GM12878 (cell line): ENCODE measurements around the gene HS3ST3B1. TPM values are rescaled to one million over a fixed set of nuclear protein-coding genes. Genes with fewer than 3 reads are reported as not detected.

Source experiments
- ATAC-seq: fragments of 200-7000 bp; cut with Tn5 transposase; 3 replicates; pipeline ENCODE4 v1.9.1; 2020; ENCODE audit warnings: mild to moderate bottlenecking, moderate library complexity
- BruUV-seq: library from RNA; stranded (reverse); fragments of 400-500 nt; replicated peaks from 2 replicates; lab custom pipeline; 2021; lab: Mats Ljungman, UMichigan
- CTCF ChIA-PET: fragments of 300-600 bp; sonication (Branson Sonifier 250); formaldehyde crosslinking; extraction: SDS; loops from one replicate; lab custom pipeline; 2021; ENCODE audit warnings: inconsistent platforms; lab: Yijun Ruan, JAX
- POLR2A ChIA-PET: fragments of 350-600 bp; formaldehyde crosslinking; extraction: SDS; loops from one replicate; lab custom pipeline; 2021; ENCODE audit warnings: inconsistent platforms; lab: Charles Lee
- RAD21 ChIA-PET: fragments of 300-600 bp; sonication (Branson Sonifier 250); formaldehyde crosslinking; loops from one replicate; lab custom pipeline; 2023; ENCODE audit warnings: antibody characterized with exemption; ENCODE audit not compliant: unreplicated experiment; lab: Charles Lee
- SMC1A ChIA-PET: fragments of 300-600 bp; sonication (Branson Sonifier 250); formaldehyde crosslinking; loops from one replicate; lab custom pipeline; 2023; ENCODE audit not compliant: unreplicated experiment, uncharacterized antibody; lab: Charles Lee
- DNase-seq: peaks from one replicate; pipeline ENCODE4 v3.0.0-alpha.2; 2011; ENCODE audit warnings: low read depth, low spot score
- FAIRE-seq: peaks from 3 replicates; lab custom pipeline; 2011; peaks lifted over from hg19 to GRCh38; lab: Jason Lieb, UNC
- H2AFZ ChIP-seq: 2 replicates; pipeline ENCODE4 v1.6.0; 2011; ENCODE audit warnings: low read depth, low read length, control low read depth; ENCODE audit not compliant: control insufficient read depth
- H3K27ac ChIP-seq: 2 replicates; pipeline ENCODE4 v1.5.1; 2011; ENCODE audit warnings: control low read depth; ENCODE audit not compliant: control insufficient read depth, insufficient read depth
- H3K27me3 ChIP-seq, 2 experiments: replicated peaks in 1 of 2; 2 replicates each; pipeline versions ENCODE4 v1.6.0 to v1.6.1; 2011; ENCODE audit warnings: low read length in 1 of 2; ENCODE audit not compliant: control insufficient read depth in 2 of 2, insufficient read depth in 2 of 2
- H3K36me3 ChIP-seq, 2 experiments: 2 replicates each; pipeline ENCODE4 v1.5.1; 2011; ENCODE audit warnings: low read length in 1 of 2; ENCODE audit not compliant: control insufficient read depth in 2 of 2, insufficient read depth in 2 of 2
- H3K4me1 ChIP-seq: 2 replicates; pipeline ENCODE4 v1.6.1; 2011; ENCODE audit warnings: mild to moderate bottlenecking, low read length, moderate library complexity, mixed read lengths; ENCODE audit not compliant: control insufficient read depth, insufficient read depth
- H3K4me2 ChIP-seq: 2 replicates; pipeline ENCODE4 v1.6.0; 2011; ENCODE audit warnings: control low read depth; ENCODE audit not compliant: control insufficient read depth, insufficient read depth
- H3K4me3 ChIP-seq: fragments of 200-600 bp; sonication (generic); 2 replicates; pipeline ENCODE4 v1.5.1; 2016
- H3K79me2 ChIP-seq: 2 replicates; pipeline ENCODE4 v1.6.0; 2011; ENCODE audit warnings: low read length; ENCODE audit not compliant: control insufficient read depth, insufficient read depth
- H3K9ac ChIP-seq: 2 replicates; pipeline ENCODE4 v1.8.0; 2011; ENCODE audit warnings: low read length, control low read depth, mixed read lengths; ENCODE audit not compliant: control insufficient read depth, insufficient read depth
- H3K9me3 ChIP-seq: replicated peaks from 3 replicates; pipeline ENCODE4 v1.5.1; 2011; ENCODE audit warnings: mild to moderate bottlenecking, low read length; ENCODE audit not compliant: control insufficient read depth, insufficient read depth
- H4K20me1 ChIP-seq: 2 replicates; pipeline ENCODE4 v1.6.0; 2011; ENCODE audit not compliant: control insufficient read depth, insufficient read depth
- CBX5 ChIP-seq: sonication (generic); IDR thresholded peaks from 2 replicates; pipeline ENCODE4 v1.6.1; 2016; ENCODE audit warnings: low read depth, moderate library complexity, mild to moderate bottlenecking, inconsistent platforms
- CEBPB ChIP-seq, 2 experiments: fragments of 150-350 bp in 1 of 2; IDR thresholded peaks; 2 replicates each; pipeline ENCODE4 v1.6.1; 2012 to 2014; ENCODE audit warnings: low read depth in 2 of 2, low read length in 2 of 2, borderline replicate concordance in 1 of 2, inconsistent platforms in 1 of 2
- CREM ChIP-seq: IDR thresholded peaks from 2 replicates; pipeline ENCODE4 v1.6.1; 2014; ENCODE audit warnings: antibody characterized with exemption, low read depth
- KDM1A ChIP-seq: fragments of 200-600 bp; sonication (generic); IDR thresholded peaks from 2 replicates; pipeline ENCODE4 v1.6.1; 2016; ENCODE audit warnings: borderline replicate concordance
- MEF2A ChIP-seq: IDR thresholded peaks from 2 replicates; pipeline ENCODE4 v1.6.1; 2011; ENCODE audit warnings: low read depth, mild to moderate bottlenecking, low read length, moderate library complexity; ENCODE audit not compliant: insufficient read depth
- MYB ChIP-seq: fragments of 150-350 bp; IDR thresholded peaks from 2 replicates; pipeline ENCODE4 v1.6.1; 2014; ENCODE audit warnings: mild to moderate bottlenecking, low read depth, low read length, borderline replicate concordance
- MYC ChIP-seq: IDR thresholded peaks from 2 replicates; pipeline ENCODE4 v1.6.1; 2011; ENCODE audit warnings: mild to moderate bottlenecking, low read length, moderate library complexity, inconsistent platforms; ENCODE audit not compliant: insufficient read depth, insufficient replicate concordance, insufficient read length, severe bottlenecking
- NR2C1 ChIP-seq: fragments of 450-650 bp; IDR thresholded peaks from 2 replicates; pipeline ENCODE4 v1.6.1; 2017; ENCODE audit warnings: antibody characterized with exemption, mild to moderate bottlenecking, moderate library complexity
- PAX8 ChIP-seq: fragments of 450-650 bp; IDR thresholded peaks from 2 replicates; pipeline ENCODE4 v1.6.1; 2017; ENCODE audit warnings: mild to moderate bottlenecking, moderate library complexity
- POLR2A ChIP-seq: IDR thresholded peaks from 2 replicates; pipeline ENCODE4 v1.6.1; 2011; ENCODE audit warnings: low read depth, mild to moderate bottlenecking, low read length
- RAD21 ChIP-seq: IDR thresholded peaks from 2 replicates; pipeline ENCODE4 v1.6.1; 2011; ENCODE audit warnings: mild to moderate bottlenecking, low read depth, low read length, moderate library complexity; ENCODE audit not compliant: insufficient read depth
- RAD51 ChIP-seq: fragments of 450-650 bp; IDR thresholded peaks from 2 replicates; pipeline ENCODE4 v1.6.1; 2016; ENCODE audit warnings: moderate library complexity, mild to moderate bottlenecking, inconsistent platforms
- STAT3 ChIP-seq: IDR thresholded peaks from 2 replicates; pipeline ENCODE4 v1.6.1; 2011; ENCODE audit warnings: low read depth, low read length, improper control_type of control experiment
- SUPT20H ChIP-seq: IDR thresholded peaks from 2 replicates; pipeline ENCODE4 v1.6.1; 2011; ENCODE audit warnings: low read depth, mild to moderate bottlenecking, low read length, moderate library complexity, borderline replicate concordance; ENCODE audit not compliant: control insufficient read depth
- TARDBP ChIP-seq: IDR thresholded peaks from 2 replicates; pipeline ENCODE4 v1.6.1; 2016; ENCODE audit warnings: borderline replicate concordance
- TBL1XR1 ChIP-seq: IDR thresholded peaks from 2 replicates; pipeline ENCODE4 v1.6.1; 2012; ENCODE audit warnings: low read depth, low read length, improper control_type of control experiment
- TCF3 ChIP-seq: IDR thresholded peaks from 2 replicates; pipeline ENCODE4 v1.6.1; 2012; ENCODE audit warnings: low read depth, mild to moderate bottlenecking, low read length, borderline replicate concordance; ENCODE audit not compliant: insufficient read depth
- TCF7 ChIP-seq: IDR thresholded peaks from 2 replicates; pipeline ENCODE4 v1.6.1; 2014; ENCODE audit warnings: antibody characterized with exemption, borderline replicate concordance
- WRNIP1 ChIP-seq: IDR thresholded peaks from 2 replicates; pipeline ENCODE4 v1.6.1; 2011; ENCODE audit warnings: low read depth, low read length, improper control_type of control experiment, borderline replicate concordance
- ZNF207 ChIP-seq: fragments of 450-650 bp; IDR thresholded peaks from 2 replicates; pipeline ENCODE4 v1.6.1; 2014; ENCODE audit warnings: antibody characterized with exemption, mild to moderate bottlenecking, borderline replicate concordance
- ZNF217 ChIP-seq: fragments of 450-650 bp; IDR thresholded peaks from 2 replicates; pipeline ENCODE4 v1.6.1; 2017; ENCODE audit warnings: antibody characterized with exemption, mild to moderate bottlenecking
- WGBS: methylation state at CpG from one replicate; pipeline ENCODE4 v1.1.6; 2016; ENCODE audit warnings: low lambda C conversion rate; ENCODE audit not compliant: insufficient replicate concordance, insufficient coverage; ENCODE audit errors: missing lambda C conversion rate; 5-methylcytosine and 5-hydroxymethylcytosine counted together
- in situ Hi-C: fragments of 300-500 bp; cut with MboI; formaldehyde crosslinking; loops from 9 replicates; pipeline ENCODE4 v1.14.3; 2018; ENCODE audit warnings: mixed read lengths
- intact Hi-C: fragments of 100-400 bp; cut with micrococcal nuclease; formaldehyde crosslinking; loops from one replicate; pipeline ENCODE4 v1.14.2; 2022; ENCODE audit not compliant: unreplicated experiment
- polyA plus RNA-seq, 11 experiments: library from polyadenylated mRNA; depleted of rRNA in 4 of 11; unstranded in 6 of 11; stranded (reverse) in 5 of 11; fragments of >200 nt; fragmentation: Nextera tagmentation in 4 of 11; fragmentation: Illumina TruSeq in 1 of 11; extraction: Ambion mirVana in 4 of 11; extraction: Trizol in 1 of 11; gene quantifications; 1 replicate in 1 of 11; 2 replicates in 10 of 11; pipeline versions ENCODE4 v1.2.1 to v1.2.3, GENCODE V29; 2011 to 2016; ENCODE audit warnings: inconsistent platforms in 2 of 11, missing spikeins in 2 of 11, low read depth in 1 of 11
- total RNA-seq, 4 experiments: library from RNA; depleted of rRNA in 3 of 4; stranded (reverse); fragments of >200 nt in 3 of 4; fragmentation: Illumina TruSeq in 1 of 4; extraction: Trizol in 1 of 4; gene quantifications; 2 replicates each; pipeline versions ENCODE4 v1.2.1 to v1.2.3, GENCODE V29; 2013 to 2021
- TF ChIP-seq, protein P1 (sequence below): IDR thresholded peaks from 2 replicates; pipeline ENCODE4 v1.6.1; 2011; ENCODE audit warnings: mild to moderate bottlenecking, low read depth, low read length, moderate library complexity; ENCODE audit not compliant: insufficient replicate concordance

Gene HS3ST3B1
- total and polyA plus RNA-seq, 10 of the 15 experiments (the other 5 are each of a cell fraction or from before 2014, with no cell fraction given): 0.03 to 0.14 (median 0.06) TPM; not detected in 3

DNA sequence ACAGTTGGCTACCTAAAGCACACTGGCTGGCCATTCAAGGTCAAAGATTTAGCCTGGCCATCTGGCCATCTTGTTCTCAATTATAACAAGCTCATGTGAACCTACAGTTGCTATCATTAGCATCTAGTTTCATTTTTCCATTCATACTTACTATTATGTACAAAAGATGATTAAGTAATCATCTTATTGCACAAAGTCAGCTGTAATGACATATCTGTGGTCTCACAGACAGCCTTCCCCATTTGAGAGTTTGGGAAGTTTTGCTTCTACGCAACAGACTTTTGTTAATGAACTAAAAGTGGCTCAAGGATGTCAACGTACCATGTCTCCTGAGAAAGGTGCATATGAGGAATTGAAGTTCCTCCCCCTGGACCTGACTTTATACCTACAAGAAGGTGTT is 51.3 kb downstream of the HS3ST3B1 start:
- in situ Hi-C loops: no loop called here
- CTCF ChIA-PET: no interaction called here
- no peak for FAIRE-seq

DNA sequence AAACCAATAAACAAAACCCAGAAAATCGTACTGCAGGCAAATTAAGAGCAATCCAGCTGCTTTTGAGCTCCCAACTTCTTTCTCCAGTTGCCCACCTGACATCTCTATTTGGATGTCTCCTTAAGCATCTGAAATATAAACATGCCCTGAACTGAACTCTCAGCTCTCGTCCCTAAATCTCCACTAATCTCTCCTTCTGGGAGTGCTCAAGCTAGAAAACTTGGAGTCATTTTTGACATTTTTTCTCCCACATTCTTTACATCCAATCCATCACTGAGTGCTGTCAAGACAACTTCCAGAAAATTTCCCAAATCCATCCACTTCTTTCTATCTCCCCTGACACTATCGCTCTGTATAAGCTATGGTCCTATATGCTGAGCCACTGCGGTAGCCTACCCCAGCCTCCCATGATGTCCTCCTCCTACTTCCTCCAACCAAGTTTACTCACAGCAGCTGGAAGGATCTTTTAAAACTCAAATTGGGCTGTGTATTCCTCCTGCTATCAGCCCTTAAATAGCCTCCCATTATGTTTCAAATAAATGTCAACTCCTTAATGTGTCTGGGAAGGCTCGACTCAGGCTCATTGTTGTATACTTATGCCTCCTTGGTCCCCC is 53.1 kb downstream of the HS3ST3B1 start:
- no peaks in the 10 kb centered on the region for H3K36me3 ChIP-seq
- RAD21 ChIA-PET: no interaction called here
- no peak overlapping the region for H3K27ac ChIP-seq
- H3K4me1 ChIP-seq: peaks cover 3% of the 10 kb centered on the region
- no peak for DNase-seq
- no peaks in the 10 kb centered on the region for H3K79me2 ChIP-seq
- in situ Hi-C loops (no loop called here), intact Hi-C loops (no loop called here)
- FAIRE-seq: no peak
- WGBS: 36% methylated on average over 5 of the region's 5 CpGs
- SMC1A ChIA-PET: no interaction called here
- H3K9me3 ChIP-seq: no peaks in the 10 kb centered on the region
- CTCF ChIA-PET: no interaction called here
- no peaks in the 10 kb centered on the region for H4K20me1 ChIP-seq
- no peak overlapping the region for H2AFZ ChIP-seq
- ATAC-seq: no peak
- H3K9ac ChIP-seq: no peak overlapping the region
- BruUV-seq: no TSS peak
- no peaks in the 10 kb centered on the region for H3K27me3 ChIP-seq
- no peak overlapping the region for H3K4me2 ChIP-seq
- POLR2A ChIA-PET: no interaction called here
- no peak overlapping the region for H3K4me3 ChIP-seq
- TF ChIP-seq MYB (no peak), ZNF217 (no peak), RAD21 (no peak), NR2C1 (no peak), TCF7 (no peak), TARDBP (no peak), ZNF207 (no peak), WRNIP1 (no peak), MYC (no peak), CREM (no peak), CEBPB (IDR thresholded peaks at IDR 0.05; ENCODE audit: borderline replicate concordance in 1 of 2, low read depth in 2 of 2, low read length in 2 of 2) (no peak), TBL1XR1 (no peak), SUPT20H (no peak)

More for the DNA sequence above, 51.3 kb downstream of the HS3ST3B1 start:
- 26% methylated on average over 2 of the region's 2 CpGs for whole genome bisulfite sequencing
- no TSS peak for BruUV-seq
- no peak overlapping the region for H3K9ac ChIP-seq
- no peaks in the 10 kb centered on the region for H3K36me3 ChIP-seq
- ChIA-PET SMC1A (interaction anchor here (0.5 kb wide), 1 partner anchor 779 kb away, joined by 3 read pairs; no protein-coding TSS in a partner anchor), RAD21 (no interaction called here), POLR2A (no interaction called here)
- no peak overlapping the region for H2AFZ ChIP-seq
- H3K4me3 ChIP-seq: no peak overlapping the region
- H3K79me2 ChIP-seq: no peaks in the 10 kb centered on the region
- no peak overlapping the region; the same call in 1 of the 2 replicates for H3K4me2 ChIP-seq
- no peak for TF ChIP-seq POLR2A
- no peak for TF ChIP-seq KDM1A
- no peak for TF ChIP-seq TCF3
- TF ChIP-seq MEF2A: no peak
- TF ChIP-seq STAT3: no peak
- no peak for TF ChIP-seq RAD51
- TF ChIP-seq CBX5: no peak
- TF ChIP-seq PAX8: no peak
- no peak for TF ChIP-seq NR2C1
- TF ChIP-seq, protein P1, sequence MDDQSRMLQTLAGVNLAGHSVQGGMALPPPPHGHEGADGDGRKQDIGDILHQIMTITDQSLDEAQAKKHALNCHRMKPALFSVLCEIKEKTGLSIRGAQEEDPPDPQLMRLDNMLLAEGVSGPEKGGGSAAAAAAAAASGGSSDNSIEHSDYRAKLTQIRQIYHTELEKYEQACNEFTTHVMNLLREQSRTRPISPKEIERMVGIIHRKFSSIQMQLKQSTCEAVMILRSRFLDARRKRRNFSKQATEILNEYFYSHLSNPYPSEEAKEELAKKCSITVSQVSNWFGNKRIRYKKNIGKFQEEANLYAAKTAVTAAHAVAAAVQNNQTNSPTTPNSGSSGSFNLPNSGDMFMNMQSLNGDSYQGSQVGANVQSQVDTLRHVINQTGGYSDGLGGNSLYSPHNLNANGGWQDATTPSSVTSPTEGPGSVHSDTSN: no peak
- H3K9me3 ChIP-seq: no peaks in the 10 kb centered on the region
- intact Hi-C loops: no loop called here
- no peaks in the 10 kb centered on the region for H3K27me3 ChIP-seq
- H4K20me1 ChIP-seq: no peaks in the 10 kb centered on the region
- H3K27ac ChIP-seq: no peak overlapping the region
- H3K4me1 ChIP-seq: peaks cover 2% of the 10 kb centered on the region; the same call in 1 of the 2 replicates
- DNase-seq (no peak), ATAC-seq (no peak)
